Endothelial cell of umbilical vein (primary cell): ENCODE measurements around the gene CYBA. TPM values are rescaled to one million over a fixed set of nuclear protein-coding genes. Genes with fewer than 3 reads are reported as not detected.

ENCODE experiments used
- BruUV-seq: library from RNA; stranded (reverse); fragments of 400-500 nt; replicated peaks from 2 replicates; lab custom pipeline; 2021; lab: Mats Ljungman, UMichigan
- CTCF ChIA-PET: fragments of 300-600, 350-600 bp; sonication (Branson Sonifier 250); formaldehyde crosslinking; loops from one replicate; lab custom pipeline; 2021; ENCODE audit warnings: antibody characterized with exemption, inconsistent platforms; lab: Charles Lee
- POLR2A ChIA-PET: fragments of 300-600, 350-600 bp; sonication (Branson Sonifier 250); formaldehyde crosslinking; loops from one replicate; lab custom pipeline; 2021; ENCODE audit warnings: antibody characterized with exemption, inconsistent platforms; lab: Charles Lee
- DNase-seq: peaks from one replicate; pipeline ENCODE4 v3.0.0-alpha.2; 2011; ENCODE audit warnings: low read depth, low spot score
- FAIRE-seq: peaks from 2 replicates; lab custom pipeline; 2011; peaks lifted over from hg19 to GRCh38; lab: Jason Lieb, UNC
- H2AFZ ChIP-seq: 2 replicates; pipeline ENCODE4 v1.6.0; 2012; ENCODE audit warnings: low read depth, low read length, control low read depth, inconsistent platforms
- H3K27ac ChIP-seq: 2 replicates; pipeline ENCODE4 v1.5.1; 2011; ENCODE audit warnings: low read depth, mild to moderate bottlenecking, control low read depth, low read length, moderate library complexity; ENCODE audit not compliant: insufficient read depth
- H3K27me3 ChIP-seq, 2 experiments: 2 replicates each; pipeline versions ENCODE4 v1.6.0 to v1.6.1; 2011; ENCODE audit warnings: low read length in 2 of 2, mixed read lengths in 1 of 2; ENCODE audit not compliant: control insufficient read depth in 2 of 2, insufficient read depth in 2 of 2
- H3K36me3 ChIP-seq, 2 experiments: 2 replicates in 1 of 2; 3 replicates in 1 of 2; pipeline ENCODE4 v1.5.1; 2011; ENCODE audit warnings: low read length in 2 of 2, mild to moderate bottlenecking in 1 of 2, moderate library complexity in 1 of 2; ENCODE audit not compliant: control insufficient read depth in 2 of 2, insufficient read depth in 2 of 2; ENCODE audit errors: extremely low read depth in 1 of 2
- H3K4me1 ChIP-seq: 3 replicates; pipeline ENCODE4 v1.5.1; 2011; ENCODE audit warnings: mild to moderate bottlenecking, low read length; ENCODE audit not compliant: control insufficient read depth, insufficient read depth; ENCODE audit errors: extremely low read depth
- H3K4me2 ChIP-seq: 2 replicates; pipeline ENCODE4 v1.6.1; 2011; ENCODE audit warnings: low read length, control low read depth, mixed read lengths; ENCODE audit not compliant: insufficient read depth
- H3K4me3 ChIP-seq, 3 experiments: fragments of 200-600 bp in 1 of 3; sonication (generic), shearing (Covaris generic) in 1 of 3; replicated peaks in 1 of 3; 2 replicates each; pipeline ENCODE4 v1.5.1; 2011 to 2016; ENCODE audit warnings: control low read depth in 3 of 3, low read length in 3 of 3, mild to moderate bottlenecking in 2 of 3, inconsistent platforms in 1 of 3, low read depth in 1 of 3, moderate library complexity in 1 of 3; ENCODE audit not compliant: insufficient read depth in 1 of 3
- H3K79me2 ChIP-seq: 2 replicates; pipeline ENCODE4 v1.6.0; 2012; ENCODE audit warnings: low read length, inconsistent platforms; ENCODE audit not compliant: control insufficient read depth, insufficient read depth
- H3K9ac ChIP-seq: replicated peaks from 2 replicates; pipeline ENCODE3; 2011; ENCODE audit warnings: low read length, control low read depth; ENCODE audit not compliant: insufficient read depth; ENCODE audit errors: extremely low read depth
- H3K9me1 ChIP-seq: replicated peaks from 3 replicates; pipeline ENCODE4 v1.6.0; 2011; ENCODE audit warnings: mild to moderate bottlenecking, low read length; ENCODE audit not compliant: control insufficient read depth, insufficient read depth; ENCODE audit errors: extremely low read depth
- H3K9me3 ChIP-seq: replicated peaks from 2 replicates; pipeline ENCODE4 v1.5.1; 2012; ENCODE audit warnings: low read length, inconsistent platforms; ENCODE audit not compliant: control insufficient read depth, insufficient read depth
- H4K20me1 ChIP-seq: replicated peaks from 2 replicates; pipeline ENCODE3; 2011; ENCODE audit warnings: mild to moderate bottlenecking, low read length; ENCODE audit not compliant: control insufficient read depth, insufficient read depth; ENCODE audit errors: extremely low read depth
- EZH2 ChIP-seq: IDR thresholded peaks from 2 replicates; pipeline ENCODE4 v1.6.1; 2012; ENCODE audit warnings: borderline replicate concordance, low read depth, mild to moderate bottlenecking, moderate library complexity, low read length, inconsistent platforms; ENCODE audit not compliant: severe bottlenecking
- GATA2 ChIP-seq: IDR thresholded peaks from 2 replicates; pipeline ENCODE4 v1.7.0; 2011; ENCODE audit warnings: low read depth, mild to moderate bottlenecking, moderate library complexity, mixed read lengths, low read length; ENCODE audit not compliant: insufficient read length, insufficient read depth
- JUN ChIP-seq: IDR thresholded peaks from 2 replicates; pipeline ENCODE4 v1.6.1; 2011; ENCODE audit warnings: borderline replicate concordance, low read depth; ENCODE audit not compliant: insufficient read length, insufficient read depth
- MAX ChIP-seq: IDR thresholded peaks from 2 replicates; pipeline ENCODE4 v1.6.1; 2011; ENCODE audit not compliant: insufficient read depth, insufficient read length
- POLR2A ChIP-seq: IDR thresholded peaks from 2 replicates; pipeline ENCODE4 v1.6.1; 2012; ENCODE audit warnings: low read depth, mild to moderate bottlenecking, control low read depth, low read length
- POLR2AphosphoS5 ChIP-seq: IDR thresholded peaks from 2 replicates; pipeline ENCODE4 v1.6.1; 2012; ENCODE audit warnings: low read depth, mild to moderate bottlenecking, control low read depth, low read length, moderate library complexity; ENCODE audit not compliant: insufficient read depth
- dilution Hi-C: fragments of 300-500 bp; cut with MboI; formaldehyde crosslinking; loops from one replicate; pipeline ENCODE4 v1.15.0; 2019; ENCODE audit warnings: low sequenced_read_pairs; ENCODE audit not compliant: extremely low pct_ligation_motif_present
- intact Hi-C: fragments of 100-400 bp; cut with micrococcal nuclease; formaldehyde crosslinking; loops from one replicate; pipeline ENCODE4 v1.10.0; 2022
- polyA plus RNA-seq, 4 experiments: library from polyadenylated mRNA; depleted of rRNA in 3 of 4; stranded (reverse) in 3 of 4; unstranded in 1 of 4; fragments of >200 nt; gene quantifications; 2 replicates each; pipeline versions ENCODE4 v1.2.1 to v1.2.3, GENCODE V29; 2011 to 2012; ENCODE audit warnings: missing spikeins in 1 of 4
- total RNA-seq: library from RNA; stranded (reverse); gene quantifications from 2 replicates; pipeline ENCODE4 v1.2.3, GENCODE V29; 2021

Gene CYBA
- total and polyA plus RNA-seq, 2 donors (not counting 3 experiments of a cell fraction or from before 2014, with no cell fraction given) = 37.0 to 77.3 TPM

- ChIA-PET CTCF (interaction anchor here (0.7 to 1.3 kb wide), 5 partner anchors 13 to 170 kb away, joined by 3 to 4 read pairs (median 3); partner anchors contain the start of gene TRAPPC2L), POLR2A (no interaction called here)
- no peaks in the 10 kb centered on the region for H3K9me1 ChIP-seq
- no peak for DNase-seq
- no peaks in the 10 kb centered on the region for H3K79me2 ChIP-seq
- BruUV-seq = no TSS peak
- intact Hi-C loops = loop anchor here (2.0 kb wide), 1 partner anchor 24 kb away; the partner anchor contains the start of gene MVD
- H3K36me3 ChIP-seq = no peaks in the 10 kb centered on the region
- dilution Hi-C loops = no loop called here
- no peak overlapping the region for H3K27ac ChIP-seq
- no peak overlapping the region for H3K9ac ChIP-seq
- peaks cover 0 to 2% of the 10 kb centered on the region in 2 experiments for H3K27me3 ChIP-seq
- TF ChIP-seq JUN (no peak), EZH2 (no peak), POLR2AphosphoS5 (no peak), GATA2 (no peak), POLR2A (no peak)
- no peak overlapping the region for H3K4me2 ChIP-seq
- no peaks in the 10 kb centered on the region for H4K20me1 ChIP-seq
- no peaks in the 10 kb centered on the region for H3K4me1 ChIP-seq
- H3K4me3 ChIP-seq = no peak overlapping the region
- H2AFZ ChIP-seq = no peak overlapping the region
- FAIRE-seq = no peak
- H3K9me3 ChIP-seq = no peaks in the 10 kb centered on the region
Observed at GRCh38 chr16:88687254-88687576, 36.4 kb upstream of the CYBA start.

- H3K9ac ChIP-seq = no peak within 1 kb of the TSS
- H3K27ac ChIP-seq = no peak within 1 kb of the TSS
- peaks cover 0 to 2% of the 10 kb centered on the region in 2 experiments for H3K27me3 ChIP-seq
- ChIA-PET POLR2A (no interaction called here), CTCF (interaction anchor here (0.6 to 1.7 kb wide), 7 partner anchors 14 to 171 kb away, joined by 3 to 5 read pairs (median 3); partner anchors contain the start of gene TRAPPC2L)
- DNase-seq = peak; percentile 60
- TF ChIP-seq MAX (no peak), POLR2A (peak; percentile 57)
- intact Hi-C loops (loop anchor here (1.0 to 2.0 kb wide), 2 partner anchors 15 to 24 kb away; partner anchors contain the start of gene MVD), dilution Hi-C loops (no loop called here)
- H3K4me3 ChIP-seq = peak within 1 kb of the TSS; percentile 29 to 57 (median 40)
- no peaks in the 10 kb centered on the region for H3K36me3 ChIP-seq
- H4K20me1 ChIP-seq = no peaks in the 10 kb centered on the region
- peaks cover 2% of the 10 kb centered on the region for H3K4me1 ChIP-seq
- peak within 1 kb of the TSS; percentile 89 for H2AFZ ChIP-seq
- TSS peak; percentile 86 for BruUV-seq
- no peaks in the 10 kb centered on the region for H3K79me2 ChIP-seq
- H3K4me2 ChIP-seq = peak within 1 kb of the TSS; percentile 70
- FAIRE-seq = peak; percentile 76
- H3K9me3 ChIP-seq = no peaks in the 10 kb centered on the region
- H3K9me1 ChIP-seq = no peaks in the 10 kb centered on the region
Observed at GRCh38 chr16:88686439-88687253, 35.8 kb upstream of the CYBA start, which contains the start of gene SNAI3. SNAI3 (minus strand) TSS chr16:88686507; CDS start chr16:88686406, 101 bp downstream.
